ENCODE data around the gene SHISA8. TPM values are rescaled to one million over a fixed set of nuclear protein-coding genes. Genes with fewer than 3 reads are reported as not detected.

The SHISA8 gene
- total and polyA plus RNA-seq, 2 of the 13 experiments (the other 11 are each of a cell fraction or from before 2014, with no cell fraction given) = not detected

DNA sequence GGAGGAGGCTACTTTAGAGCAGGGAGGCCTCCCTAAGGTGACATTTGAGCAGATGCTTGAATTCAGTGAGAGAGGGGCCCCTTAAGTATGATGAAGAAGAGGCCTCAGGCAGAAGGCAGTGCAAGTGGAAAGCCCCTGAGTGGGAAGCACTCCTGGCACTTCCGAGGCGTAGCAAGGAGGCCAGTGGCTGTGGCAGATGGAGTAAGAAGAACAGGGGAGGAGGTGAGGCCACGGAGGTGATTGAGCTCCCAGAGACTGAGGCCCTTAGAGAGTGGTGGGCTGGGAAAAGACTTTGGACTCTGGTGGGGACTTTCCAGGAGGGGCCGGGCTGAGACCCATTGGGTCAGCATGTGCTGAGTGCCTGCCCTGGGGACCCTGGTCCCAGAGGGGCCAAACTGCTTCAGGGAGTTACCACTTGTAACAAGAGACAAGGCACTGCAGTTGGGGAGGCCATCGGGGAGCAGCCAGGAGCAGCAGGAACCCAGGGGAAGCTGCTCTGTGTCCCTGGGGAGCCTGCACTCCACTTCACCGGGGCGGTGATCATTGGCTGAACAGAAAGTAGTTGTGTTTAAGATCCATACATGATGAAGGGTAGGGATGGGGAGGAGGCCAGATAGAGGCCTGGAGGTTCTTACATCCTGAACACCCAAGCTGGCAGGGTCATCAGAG is 34.6 kb upstream of the SHISA8 start (continued):
- TF ChIP-seq ZBTB33 (CRISPR knock-in tag; IDR thresholded peaks at IDR 0.05) (no peak), ZNF446 (CRISPR knock-in tag; IDR thresholded peaks at IDR 0.05) (no peak), ZNF280D (CRISPR knock-in tag; IDR thresholded peaks at IDR 0.05) (no peak), RORA (CRISPR knock-in tag; IDR thresholded peaks at IDR 0.05) (no peak), ARNTL (CRISPR knock-in tag; IDR thresholded peaks at IDR 0.05) (no peak), ZBED4 (CRISPR knock-in tag; IDR thresholded peaks at IDR 0.05; ENCODE audit: borderline replicate concordance) (peak; percentile 58; the same call in 1 of the 2 replicates), HMG20B (CRISPR knock-in tag; conservative IDR thresholded peaks at IDR 0.05) (no peak), GFI1 (CRISPR knock-in tag; IDR thresholded peaks at IDR 0.05; ENCODE audit: borderline replicate concordance) (no peak), HNF4A (CRISPR knock-in tag; IDR thresholded peaks at IDR 0.05) (peak; percentile 31; the same call in 1 of the 2 replicates), GZF1 (CRISPR knock-in tag; IDR thresholded peaks at IDR 0.05) (no peak), SKI (IDR thresholded peaks at IDR 0.05; ENCODE audit: partially characterized antibody) (no peak), NR0B2 (CRISPR knock-in tag; IDR thresholded peaks at IDR 0.05) (no peak), ZNF382 (CRISPR knock-in tag; IDR thresholded peaks at IDR 0.05; ENCODE audit: borderline replicate concordance) (no peak)

Measured in HepG2 (cell line).